Endothelial cell (in vitro differentiated cells): ENCODE data around the gene ZNF519. TPM values are rescaled to one million over a fixed set of nuclear protein-coding genes. Genes with fewer than 3 reads are reported as not detected.
A peak's percentile ranks its signal among the peaks of the same experiment; 100 is the strongest.
"Not testable (repeated sequence)": the region's sequence is repeated elsewhere in the genome, so short reads cannot be mapped to it uniquely, and the experiment has no call there.

Experiments
- DNase-seq: peaks from one replicate; pipeline ENCODE4 v3.0.0; 2021; ENCODE audit warnings: low spot score
- H3K27ac Mint-ChIP-seq: one replicate; pipeline ENCODE4 v1.8.0; 2021; ENCODE audit warnings: mixed read lengths, inconsistent platforms; ENCODE audit not compliant: unreplicated experiment
- H3K27me3 Mint-ChIP-seq: one replicate; pipeline ENCODE4 v1.8.0; 2021; ENCODE audit warnings: mild to moderate bottlenecking, moderate library complexity, mixed read lengths, inconsistent platforms; ENCODE audit not compliant: unreplicated experiment
- H3K36me3 Mint-ChIP-seq: one replicate; pipeline ENCODE4 v1.8.0; 2021; ENCODE audit warnings: mild to moderate bottlenecking, low read depth, mixed read lengths, inconsistent platforms; ENCODE audit not compliant: unreplicated experiment
- H3K4me1 Mint-ChIP-seq: one replicate; pipeline ENCODE4 v1.8.0; 2021; ENCODE audit warnings: mild to moderate bottlenecking, mixed read lengths, inconsistent platforms; ENCODE audit not compliant: unreplicated experiment
- H3K4me3 Mint-ChIP-seq: one replicate; pipeline ENCODE4 v1.8.0; 2021; ENCODE audit warnings: mild to moderate bottlenecking, mixed read lengths, inconsistent platforms; ENCODE audit not compliant: unreplicated experiment
- H3K9me3 Mint-ChIP-seq: one replicate; pipeline ENCODE4 v1.8.0; 2021; ENCODE audit warnings: mixed read lengths, inconsistent platforms; ENCODE audit not compliant: unreplicated experiment
- total RNA-seq: library from RNA; stranded (reverse); fragmentation: NEBNext Ultra II Directional; extraction: Animal tissue kit (Norgen Biotek cat#: 25700); gene quantifications from one replicate; pipeline ENCODE4 v1.2.1, GENCODE V29; 2021; ENCODE audit not compliant: unreplicated experiment

The ZNF519 gene
- total RNA-seq, 1 donor from 2014 or later = 14.5 TPM

GRCh38 chr18:14172142-14173115, 40.2 kb upstream of the ZNF519 start:
- not testable (repeated sequence) for H3K4me3 Mint-ChIP-seq, H3K27me3 Mint-ChIP-seq, H3K9me3 Mint-ChIP-seq, DNase-seq, H3K4me1 Mint-ChIP-seq, H3K36me3 Mint-ChIP-seq, H3K27ac Mint-ChIP-seq

DNA sequence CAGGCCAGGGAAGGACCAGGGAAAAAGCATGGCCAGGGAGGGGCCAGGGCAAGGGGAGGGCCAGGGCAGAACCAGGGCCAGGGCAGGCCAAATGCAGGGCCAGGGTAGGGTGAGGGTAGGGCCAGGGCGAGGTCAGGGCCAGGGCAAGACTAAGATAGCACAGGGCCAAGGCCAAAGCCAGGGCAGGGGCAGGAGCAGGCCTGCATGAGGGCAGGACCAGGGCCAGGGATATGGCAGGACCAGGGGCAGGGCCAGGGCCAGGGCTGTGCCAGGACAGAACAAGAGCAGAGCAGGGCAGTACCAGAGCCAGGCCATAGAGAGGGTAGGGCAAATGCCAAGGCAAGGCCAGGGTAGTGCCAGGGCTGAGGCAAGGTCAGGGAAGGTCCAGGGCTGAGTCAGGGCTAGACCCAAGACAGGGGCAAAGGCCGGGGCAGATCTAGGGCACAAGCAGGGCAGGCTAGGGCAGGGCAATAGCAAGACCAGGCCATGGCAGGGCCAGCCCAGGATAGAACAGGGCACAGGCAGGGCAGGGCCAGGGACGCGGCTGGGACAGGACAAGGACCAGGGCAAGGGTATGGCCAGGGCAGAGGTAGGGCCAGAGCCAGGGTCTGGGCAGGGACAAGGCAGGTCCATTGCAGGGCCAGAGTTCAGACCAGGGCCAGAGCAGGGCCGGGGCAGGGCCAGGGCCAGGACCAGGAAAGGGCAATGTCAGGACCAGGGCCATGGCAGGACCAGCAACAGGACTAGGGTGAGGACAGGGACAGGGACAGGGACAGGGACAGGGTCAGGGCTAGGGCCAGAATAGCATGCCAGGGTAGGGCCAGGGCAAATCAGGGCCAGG, 39.3 kb upstream of the ZNF519 start:
- not testable (repeated sequence) for H3K4me3 Mint-ChIP-seq, H3K27me3 Mint-ChIP-seq, H3K9me3 Mint-ChIP-seq, H3K36me3 Mint-ChIP-seq, DNase-seq, H3K27ac Mint-ChIP-seq, H3K4me1 Mint-ChIP-seq

- not testable (repeated sequence) for H3K9me3 Mint-ChIP-seq, H3K4me1 Mint-ChIP-seq, H3K27me3 Mint-ChIP-seq, H3K36me3 Mint-ChIP-seq, DNase-seq
- peak overlapping the region; percentile 63 for H3K4me3 Mint-ChIP-seq
- H3K27ac Mint-ChIP-seq = peak overlapping the region; percentile 68
These were observed 38.3 kb upstream of the ZNF519 start for GRCh38 chr18:14170367-14171036.

DNA sequence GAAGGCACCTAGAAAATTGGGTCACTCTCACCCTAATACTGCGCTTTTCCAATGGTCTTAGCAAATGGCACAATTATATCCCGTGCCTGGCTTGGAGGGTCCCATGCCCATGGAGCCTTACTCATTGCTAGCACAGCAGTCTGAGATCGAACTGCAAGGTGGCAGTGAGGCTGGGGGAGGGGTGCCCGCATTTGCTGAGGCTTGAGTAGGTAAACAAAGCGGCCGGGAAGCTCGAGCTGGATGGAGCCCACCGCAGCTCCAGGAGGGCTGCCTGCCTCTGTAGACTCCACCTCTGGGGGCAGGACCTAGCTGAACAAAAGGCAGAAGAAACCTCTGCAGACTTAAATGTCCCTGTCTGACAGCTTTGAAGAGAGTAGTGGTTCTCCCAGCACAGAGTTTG, 30.7 kb upstream of the ZNF519 start:
- not testable (repeated sequence) for DNase-seq, H3K4me1 Mint-ChIP-seq, H3K4me3 Mint-ChIP-seq, H3K27me3 Mint-ChIP-seq, H3K9me3 Mint-ChIP-seq, H3K27ac Mint-ChIP-seq, H3K36me3 Mint-ChIP-seq

GRCh38 chr18:14151564-14152113, 19.4 kb upstream of the ZNF519 start:
- H3K4me1 Mint-ChIP-seq, H3K4me3 Mint-ChIP-seq, H3K9me3 Mint-ChIP-seq, DNase-seq, H3K36me3 Mint-ChIP-seq, H3K27ac Mint-ChIP-seq, H3K27me3 Mint-ChIP-seq: not testable (repeated sequence)

DNA sequence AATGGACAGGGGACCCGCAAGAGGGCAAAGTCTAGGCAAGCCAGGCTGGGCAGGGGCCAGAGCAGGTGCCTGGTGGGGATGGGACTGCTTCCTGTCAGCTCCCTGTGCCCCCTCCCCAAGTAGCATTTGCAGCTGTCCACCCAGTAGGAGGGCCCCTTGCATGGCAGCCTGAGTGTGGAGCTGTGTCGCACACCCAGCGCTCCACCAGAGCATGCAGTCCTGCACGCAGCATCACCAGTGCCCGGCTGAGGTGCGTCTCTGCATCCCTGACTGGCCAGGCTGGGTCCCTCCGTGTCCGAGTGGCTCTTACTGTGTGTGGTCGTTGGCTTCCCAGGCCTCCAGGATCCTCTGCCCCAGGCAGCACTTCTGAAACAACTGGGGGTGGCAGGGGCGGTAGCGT, 18.5 kb upstream of the ZNF519 start:
- H3K27me3 Mint-ChIP-seq, H3K4me3 Mint-ChIP-seq, H3K27ac Mint-ChIP-seq, H3K9me3 Mint-ChIP-seq, H3K36me3 Mint-ChIP-seq, H3K4me1 Mint-ChIP-seq, DNase-seq: not testable (repeated sequence)

DNA sequence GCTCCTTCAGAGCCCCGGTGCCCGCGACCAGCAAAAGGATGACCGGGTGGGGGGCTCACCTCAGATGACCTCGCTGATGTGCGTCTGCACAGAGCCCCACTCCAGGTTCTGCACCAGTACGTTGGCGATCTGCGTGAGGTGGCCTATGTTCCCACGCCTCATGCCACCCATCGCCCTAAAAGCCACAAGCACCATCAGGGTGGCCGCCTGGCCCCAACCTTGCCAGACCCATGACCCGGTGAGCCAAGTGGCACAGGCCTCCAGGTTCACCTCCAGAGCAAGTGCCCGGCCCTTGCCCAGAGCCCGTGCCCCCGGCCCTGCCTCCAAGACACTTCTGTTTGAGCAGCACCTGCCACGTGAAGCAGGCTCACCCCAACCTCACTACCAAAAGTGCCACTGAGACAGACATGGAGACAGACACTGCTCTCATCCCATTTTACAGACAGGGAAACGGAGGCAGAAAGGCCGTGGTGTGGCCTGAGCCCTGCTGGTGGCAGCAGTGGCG, 17.7 kb upstream of the ZNF519 start:
- H3K4me1 Mint-ChIP-seq, H3K4me3 Mint-ChIP-seq, H3K27ac Mint-ChIP-seq, H3K9me3 Mint-ChIP-seq, H3K27me3 Mint-ChIP-seq, DNase-seq, H3K36me3 Mint-ChIP-seq: not testable (repeated sequence)

- not testable (repeated sequence) for H3K4me3 Mint-ChIP-seq
These were observed 17.1 kb upstream of the ZNF519 start for GRCh38 chr18:14149121-14149850.

DNA sequence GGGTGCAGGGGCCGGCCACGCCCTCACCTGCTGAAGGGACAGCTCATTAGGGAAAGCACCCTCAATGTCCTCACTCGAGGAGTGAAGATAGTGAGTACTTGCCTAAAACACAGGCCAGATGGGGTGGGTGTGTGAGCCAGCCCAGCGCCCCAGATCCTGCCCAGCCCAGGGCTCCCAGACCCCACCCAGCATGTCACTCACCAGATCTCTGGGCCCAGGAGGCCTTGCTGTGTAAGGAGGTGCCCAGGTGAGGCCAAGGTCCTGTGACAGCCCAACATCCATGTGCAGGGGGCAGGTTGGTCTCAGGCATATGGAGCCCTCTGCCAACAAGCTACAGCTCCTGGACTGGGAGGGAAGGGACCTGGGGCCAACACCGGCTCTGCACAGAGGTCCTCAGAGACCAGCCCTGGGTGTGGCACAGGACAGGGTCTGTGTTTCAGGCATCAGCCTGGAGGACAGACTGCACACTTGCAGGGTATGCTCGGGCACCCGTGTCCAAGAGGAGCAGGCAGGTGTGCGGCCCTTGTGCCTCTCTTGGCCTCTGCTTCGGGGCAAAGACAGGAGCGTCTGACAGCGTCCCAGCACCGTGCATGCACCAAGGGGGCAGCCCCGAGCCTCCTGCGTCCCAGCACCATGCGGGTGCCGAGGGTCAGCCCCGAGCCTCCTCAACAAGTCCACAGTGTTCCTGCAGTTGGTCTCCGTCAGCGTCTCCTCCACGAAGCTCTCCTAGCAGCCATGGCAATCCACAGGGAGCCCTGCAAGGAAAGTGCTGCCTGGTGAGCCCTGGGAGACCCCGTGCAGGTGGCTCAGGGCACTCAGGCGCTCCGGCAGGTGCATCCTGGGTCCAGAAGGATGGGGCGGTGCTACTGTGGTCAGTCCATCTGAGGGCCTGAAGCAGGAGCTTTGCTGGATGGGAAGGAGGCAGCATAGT, 16.0 kb upstream of the ZNF519 start:
- not testable (repeated sequence) for H3K4me1 Mint-ChIP-seq, H3K9me3 Mint-ChIP-seq, H3K36me3 Mint-ChIP-seq, H3K27me3 Mint-ChIP-seq, H3K4me3 Mint-ChIP-seq, DNase-seq, H3K27ac Mint-ChIP-seq

More at GRCh38 chr18:14149121-14149850, 17.1 kb upstream of the ZNF519 start:
- H3K27me3 Mint-ChIP-seq, DNase-seq, H3K27ac Mint-ChIP-seq, H3K4me1 Mint-ChIP-seq, H3K36me3 Mint-ChIP-seq, H3K9me3 Mint-ChIP-seq: not testable (repeated sequence)

DNA sequence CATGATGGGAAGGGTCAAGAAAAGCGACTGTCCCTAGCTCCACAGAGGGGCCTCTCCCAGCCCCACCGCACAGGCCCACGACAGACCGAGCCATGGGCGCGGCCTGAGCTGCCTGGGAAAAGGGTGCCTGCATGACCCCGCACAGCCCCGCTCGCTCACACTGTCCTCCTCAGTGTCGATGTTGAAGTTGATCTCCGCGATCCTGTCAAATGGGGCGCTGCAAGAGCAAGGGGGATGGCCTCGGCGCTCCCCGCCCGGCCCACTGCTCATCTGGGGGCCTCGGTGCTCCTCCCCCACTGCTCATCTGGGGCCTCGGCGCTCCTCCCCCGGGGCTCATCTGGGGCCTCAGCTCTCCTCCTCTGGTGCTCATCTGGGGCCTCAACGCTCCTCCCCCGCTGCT, 14.5 kb upstream of the ZNF519 start:
- DNase-seq, H3K4me3 Mint-ChIP-seq, H3K27ac Mint-ChIP-seq, H3K9me3 Mint-ChIP-seq, H3K27me3 Mint-ChIP-seq, H3K4me1 Mint-ChIP-seq, H3K36me3 Mint-ChIP-seq: not testable (repeated sequence)
